Loucy (cell line): ENCODE measurements around the gene APOO.

Source experiments
- H2AFZ ChIP-seq: fragments of 200-600 bp; sonication (generic); 2 replicates; pipeline ENCODE4 v1.6.0; 2016; ENCODE audit warnings: antibody characterized with exemption, mild to moderate bottlenecking, low read length, moderate library complexity
- H3F3A ChIP-seq: fragments of 200-600 bp; 2 replicates; pipeline ENCODE4 v1.6.0; 2016; ENCODE audit warnings: antibody characterized with exemption, low read depth, mild to moderate bottlenecking
- H3K27me3 ChIP-seq: fragments of 200-600 bp; sonication (generic); 2 replicates; pipeline ENCODE4 v1.6.1; 2014; ENCODE audit warnings: low read length, mild to moderate bottlenecking; ENCODE audit not compliant: insufficient read depth, poor library complexity, severe bottlenecking
- H3K36me3 ChIP-seq: fragments of 200-600 bp; sonication (generic); 2 replicates; pipeline ENCODE4 v1.6.1; 2016; ENCODE audit warnings: low read length; ENCODE audit not compliant: insufficient read depth
- H3K4me1 ChIP-seq: fragments of 200-600 bp; sonication (generic); 2 replicates; pipeline ENCODE4 v1.5.1; 2014; ENCODE audit warnings: low read length, mild to moderate bottlenecking; ENCODE audit not compliant: insufficient read depth, poor library complexity, severe bottlenecking
- H3K4me2 ChIP-seq: fragments of 200-600 bp; sonication (generic); 2 replicates; pipeline ENCODE4 v1.6.0; 2014; ENCODE audit warnings: antibody characterized with exemption, low read length, low read depth, mild to moderate bottlenecking; ENCODE audit not compliant: poor library complexity, severe bottlenecking
- H3K4me3 ChIP-seq: fragments of 200-600 bp; sonication (generic); 2 replicates; pipeline ENCODE4 v1.5.1; 2014; ENCODE audit warnings: low read length, mild to moderate bottlenecking, mixed read lengths; ENCODE audit not compliant: poor library complexity, severe bottlenecking
- H3K79me2 ChIP-seq: fragments of 200-600 bp; sonication (generic); 2 replicates; pipeline ENCODE4 v1.6.1; 2014; ENCODE audit warnings: low read length; ENCODE audit not compliant: insufficient read depth
- H3K9ac ChIP-seq: fragments of 200-600 bp; sonication (generic); 2 replicates; pipeline ENCODE4 v1.6.0; 2014; ENCODE audit warnings: mild to moderate bottlenecking, low read depth, low read length, moderate library complexity; ENCODE audit not compliant: poor library complexity, severe bottlenecking
- H3K9me2 ChIP-seq: fragments of 200-600 bp; sonication (generic); replicated peaks from 2 replicates; pipeline ENCODE4 v1.6.1; 2016; ENCODE audit warnings: low read depth, low read length, mixed read lengths
- H3K9me3 ChIP-seq: fragments of 200-600 bp; sonication (generic); 2 replicates; pipeline ENCODE4 v1.6.1; 2014; ENCODE audit warnings: mild to moderate bottlenecking, antibody characterized with exemption, low read length, low read depth; ENCODE audit not compliant: insufficient read depth
- H4K20me1 ChIP-seq: fragments of 200-600 bp; sonication (generic); 2 replicates; pipeline ENCODE4 v1.6.0; 2014; ENCODE audit warnings: antibody characterized with exemption, low read length, mild to moderate bottlenecking; ENCODE audit not compliant: insufficient read depth, poor library complexity, severe bottlenecking
- CTCF ChIP-seq: fragments of 200-600 bp; sonication (generic); conservative IDR thresholded peaks from 2 replicates; pipeline ENCODE4 v1.5.1; 2014; ENCODE audit warnings: mild to moderate bottlenecking, antibody characterized with exemption, low read length
- EZH2phosphoT487 ChIP-seq: fragments of 200-600 bp; IDR thresholded peaks from 2 replicates; pipeline ENCODE4 v1.6.1; 2018; ENCODE audit warnings: antibody characterized with exemption, mild to moderate bottlenecking, moderate library complexity, borderline replicate concordance

The APOO gene

GRCh38 chrX:23832721-23833120 is 75.0 kb downstream of the APOO start:
- Histone ChIP-seq H3K9me3 (no peaks in the 10 kb centered on the region), H3K9me2 (no peaks in the 10 kb centered on the region), H4K20me1 (no peaks in the 10 kb centered on the region), H3K4me1 (no peaks in the 10 kb centered on the region), H3K9ac (no peak overlapping the region), H3F3A (no peaks in the 10 kb centered on the region), H3K4me2 (no peak overlapping the region), H3K27me3 (no peaks in the 10 kb centered on the region), H3K4me3 (no peak overlapping the region), H3K79me2 (no peaks in the 10 kb centered on the region), H3K36me3 (no peaks in the 10 kb centered on the region), H2AFZ (no peak overlapping the region)
- TF ChIP-seq EZH2phosphoT487 (no peak), CTCF (no peak)

GRCh38 chrX:23828881-23829280 is 78.9 kb downstream of the APOO start:
- Histone ChIP-seq H3K79me2 (no peaks in the 10 kb centered on the region), H3K36me3 (no peaks in the 10 kb centered on the region), H3K9ac (no peak overlapping the region), H3K9me3 (no peaks in the 10 kb centered on the region), H3K4me3 (no peak overlapping the region), H3K9me2 (no peaks in the 10 kb centered on the region), H3K4me1 (no peaks in the 10 kb centered on the region), H3F3A (no peaks in the 10 kb centered on the region), H4K20me1 (no peaks in the 10 kb centered on the region), H3K27me3 (no peaks in the 10 kb centered on the region), H3K4me2 (no peak overlapping the region), H2AFZ (no peak overlapping the region)
- TF ChIP-seq CTCF (no peak), EZH2phosphoT487 (no peak)

- no peaks in the 10 kb centered on the region for H4K20me1 ChIP-seq
- no peak overlapping the region for H3K9ac ChIP-seq
- H2AFZ ChIP-seq: no peak overlapping the region
- no peaks in the 10 kb centered on the region for H3K27me3 ChIP-seq
- H3K4me2 ChIP-seq: no peak overlapping the region
- no peaks in the 10 kb centered on the region for H3K36me3 ChIP-seq
- no peak overlapping the region for H3K4me3 ChIP-seq
- no peaks in the 10 kb centered on the region for H3K9me3 ChIP-seq
- no peaks in the 10 kb centered on the region for H3K4me1 ChIP-seq
- no peak for TF ChIP-seq EZH2phosphoT487
- TF ChIP-seq CTCF: no peak
- H3K9me2 ChIP-seq: no peaks in the 10 kb centered on the region
- no peaks in the 10 kb centered on the region for H3K79me2 ChIP-seq
- H3F3A ChIP-seq: no peaks in the 10 kb centered on the region
Measured at GRCh38 chrX:23826653-23827052, 81.1 kb downstream of the APOO start.
